Lower leg skin (tissue), 3 donors: ENCODE results near the gene EGFL7.

Experiments used
- POLR2A ChIP-seq, 2 donors: fragments of 450-650 bp; IDR thresholded peaks; one replicate each; pipeline ENCODE4 v1.6.1; 2016 to 2017; ENCODE audit warnings: antibody characterized with exemption in 2 of 2, mild to moderate bottlenecking in 1 of 2, moderate library complexity in 1 of 2
- TF ChIP-seq, protein P1 (sequence below), 3 donors: fragments of 450-650 bp; IDR thresholded peaks; one replicate each; pipeline ENCODE4 v1.5.1; 2016; ENCODE audit warnings: antibody characterized with exemption in 3 of 3, mild to moderate bottlenecking in 3 of 3, moderate library complexity in 2 of 3

DNA sequence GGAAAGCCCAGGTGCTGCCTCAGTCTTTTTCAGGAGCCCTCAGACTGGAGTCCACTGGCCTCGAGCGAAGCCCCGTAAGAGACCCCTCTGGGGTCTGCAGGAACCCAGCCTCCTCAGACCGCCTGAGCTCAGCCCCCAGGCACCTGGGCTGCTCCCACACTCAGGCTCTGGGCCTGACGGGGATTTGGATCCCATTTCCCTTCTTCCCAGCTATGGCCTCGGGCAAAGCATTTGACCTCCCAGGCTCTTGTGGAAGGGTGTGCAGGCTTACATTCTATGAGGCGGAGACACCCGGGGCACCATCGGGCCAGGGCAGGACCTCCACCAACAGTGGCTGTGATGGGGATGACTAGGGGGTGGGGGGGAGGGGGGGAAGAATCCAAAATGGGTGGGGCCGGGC, 20.0 kb downstream of the EGFL7 start:
- TF ChIP-seq, protein P1, sequence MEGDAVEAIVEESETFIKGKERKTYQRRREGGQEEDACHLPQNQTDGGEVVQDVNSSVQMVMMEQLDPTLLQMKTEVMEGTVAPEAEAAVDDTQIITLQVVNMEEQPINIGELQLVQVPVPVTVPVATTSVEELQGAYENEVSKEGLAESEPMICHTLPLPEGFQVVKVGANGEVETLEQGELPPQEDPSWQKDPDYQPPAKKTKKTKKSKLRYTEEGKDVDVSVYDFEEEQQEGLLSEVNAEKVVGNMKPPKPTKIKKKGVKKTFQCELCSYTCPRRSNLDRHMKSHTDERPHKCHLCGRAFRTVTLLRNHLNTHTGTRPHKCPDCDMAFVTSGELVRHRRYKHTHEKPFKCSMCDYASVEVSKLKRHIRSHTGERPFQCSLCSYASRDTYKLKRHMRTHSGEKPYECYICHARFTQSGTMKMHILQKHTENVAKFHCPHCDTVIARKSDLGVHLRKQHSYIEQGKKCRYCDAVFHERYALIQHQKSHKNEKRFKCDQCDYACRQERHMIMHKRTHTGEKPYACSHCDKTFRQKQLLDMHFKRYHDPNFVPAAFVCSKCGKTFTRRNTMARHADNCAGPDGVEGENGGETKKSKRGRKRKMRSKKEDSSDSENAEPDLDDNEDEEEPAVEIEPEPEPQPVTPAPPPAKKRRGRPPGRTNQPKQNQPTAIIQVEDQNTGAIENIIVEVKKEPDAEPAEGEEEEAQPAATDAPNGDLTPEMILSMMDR (IDR thresholded peaks at IDR 0.05) = no peak
- no peak for TF ChIP-seq POLR2A (IDR thresholded peaks at IDR 0.05)
